Thymus (tissue), 11 donors: ENCODE data around the gene RNF112. TPM values are rescaled to one million over a fixed set of nuclear protein-coding genes. Genes with fewer than 3 reads are reported as not detected.

Source experiments
- DNase-seq, 9 donors: peaks; one replicate each; pipeline ENCODE4 v3.0.0-alpha.2; 2013; ENCODE audit warnings: low spot score in 9 of 9, low read depth in 6 of 9, missing footprints in 1 of 9
- H3K27ac ChIP-seq, 2 donors: one replicate each; pipeline ENCODE4 v1.5.1; 2013; ENCODE audit warnings: control low read depth in 1 of 2, low read depth in 1 of 2, low read length in 1 of 2, mild to moderate bottlenecking in 1 of 2, moderate library complexity in 1 of 2
- H3K27me3 ChIP-seq, 2 donors: one replicate each; pipeline ENCODE4 v1.5.1; 2013; ENCODE audit warnings: low read length in 1 of 2; ENCODE audit not compliant: control insufficient read depth in 2 of 2, insufficient read depth in 1 of 2
- H3K36me3 ChIP-seq, 2 donors: one replicate each; pipeline ENCODE4 v1.5.1; 2013; ENCODE audit warnings: low read length in 1 of 2, mild to moderate bottlenecking in 1 of 2, moderate library complexity in 1 of 2; ENCODE audit not compliant: control insufficient read depth in 2 of 2, insufficient read depth in 2 of 2
- H3K4me1 ChIP-seq, 2 donors: one replicate each; pipeline ENCODE4 v1.5.1; 2013; ENCODE audit warnings: low read length in 2 of 2; ENCODE audit not compliant: control insufficient read depth in 2 of 2, insufficient read depth in 2 of 2
- H3K4me3 ChIP-seq, 2 donors: one replicate each; pipeline ENCODE4 v1.5.1; 2013; ENCODE audit warnings: low read length in 2 of 2, control low read depth in 1 of 2, mild to moderate bottlenecking in 1 of 2
- H3K9me3 ChIP-seq, 2 donors: one replicate each; pipeline ENCODE4 v1.5.1; 2013; ENCODE audit warnings: low read length in 1 of 2, mild to moderate bottlenecking in 1 of 2; ENCODE audit not compliant: control insufficient read depth in 2 of 2, insufficient read depth in 1 of 2
- WGBS: extraction: QIAGEN DNeasy Blood & Tissue Kit; methylation state at CpG from one replicate; pipeline ENCODE4 v1.1.7; 2013; 5-methylcytosine and 5-hydroxymethylcytosine counted together
- polyA plus RNA-seq: library from polyadenylated mRNA; stranded (reverse); fragments of 200-250 nt; gene quantifications from one replicate; pipeline ENCODE4 v1.2.3, GENCODE V29; 2013
- total RNA-seq: library from RNA; stranded (reverse); fragments of 120-200 nt; gene quantifications from one replicate; pipeline ENCODE4 v1.2.4, GENCODE V29; 2013
- donor health status: healthy.

RNF112 gene
- total and polyA plus RNA-seq, 2 donors = 0.14 to 0.98 TPM

DNA sequence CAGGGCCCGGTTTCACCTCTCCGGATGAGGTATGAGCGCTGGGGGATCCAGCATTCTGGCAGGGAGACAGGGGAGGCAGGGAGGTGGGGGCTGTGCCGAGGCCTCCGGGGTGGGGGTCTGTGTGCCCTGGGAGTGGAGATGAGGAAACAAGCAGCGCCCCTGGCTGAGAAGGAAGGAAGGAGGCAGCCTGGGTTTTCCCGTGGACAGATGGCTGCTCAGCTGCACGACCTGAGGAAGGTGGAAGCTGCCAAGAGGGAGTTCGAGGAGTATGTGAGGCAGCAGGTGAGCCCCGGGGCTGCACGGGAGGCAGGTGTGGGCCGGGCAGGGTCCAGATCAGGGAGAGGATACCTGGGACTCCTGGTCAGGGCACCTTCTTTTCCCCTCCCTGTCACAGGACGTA is 4.3 kb downstream of the RNF112 start:
- DNase-seq = no peak
- WGBS = 76% methylated on average over 13 of the region's 13 CpGs
- Histone ChIP-seq H3K9me3 (no peaks in the 10 kb centered on the region), H3K4me3 (no peak overlapping the region), H3K4me1 (peaks cover 0 to 2% of the 10 kb centered on the region in 2 donors), H3K27me3 (peaks cover 0 to 15% of the 10 kb centered on the region in 2 donors), H3K27ac (no peak overlapping the region), H3K36me3 (no peaks in the 10 kb centered on the region)

DNA sequence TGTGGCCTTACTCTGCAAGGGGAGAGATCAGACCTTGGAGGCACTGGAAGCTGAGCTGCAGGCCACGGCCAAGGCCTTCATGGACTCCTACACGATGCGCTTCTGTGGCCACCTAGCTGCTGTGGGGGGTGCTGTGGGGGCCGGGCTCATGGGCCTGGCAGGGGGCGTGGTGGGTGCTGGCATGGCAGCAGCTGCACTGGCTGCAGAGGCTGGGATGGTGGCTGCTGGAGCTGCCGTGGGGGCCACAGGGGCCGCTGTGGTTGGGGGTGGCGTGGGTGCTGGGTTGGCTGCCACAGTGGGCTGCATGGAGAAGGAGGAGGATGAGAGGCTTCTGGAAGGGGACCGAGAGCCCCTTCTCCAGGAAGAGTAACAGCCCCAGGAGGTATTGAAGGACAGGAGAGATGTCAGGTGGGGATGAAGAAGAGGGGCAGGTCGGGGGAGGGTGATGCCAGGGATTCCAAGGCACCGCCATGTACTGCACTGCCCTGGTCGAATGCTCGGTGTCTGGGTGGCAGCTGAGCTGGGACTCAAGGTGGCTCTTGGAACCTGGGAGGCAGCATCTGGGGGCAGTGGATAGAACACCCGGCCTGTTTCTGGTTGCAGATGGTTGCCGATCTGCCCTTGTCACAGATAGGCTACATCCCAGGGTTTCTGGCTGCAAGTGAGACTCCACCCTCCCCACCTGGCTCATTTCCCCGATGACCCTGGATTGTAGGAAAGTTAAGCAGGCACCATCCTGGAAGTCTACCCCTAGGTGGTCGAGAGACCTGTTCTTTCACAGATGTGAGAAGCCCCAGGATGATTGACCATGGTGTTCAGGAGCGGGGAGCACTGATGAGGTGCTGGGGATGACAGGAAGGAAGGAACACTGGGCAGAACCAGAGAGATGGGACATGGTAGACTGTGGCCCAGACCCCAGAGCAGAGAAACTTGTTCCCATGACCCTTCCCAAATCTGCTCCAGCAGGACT is 5.1 kb downstream of the RNF112 start:
- H3K9me3 ChIP-seq = no peaks in the 10 kb centered on the region
- H3K36me3 ChIP-seq = no peaks in the 10 kb centered on the region
- H3K27ac ChIP-seq = no peak overlapping the region
- H3K27me3 ChIP-seq = peaks cover 0 to 11% of the 10 kb centered on the region in 2 donors
- 94% methylated on average over 18 of the region's 18 CpGs for WGBS
- H3K4me1 ChIP-seq = peaks cover 0 to 2% of the 10 kb centered on the region in 2 donors
- no peak for DNase-seq
- H3K4me3 ChIP-seq = no peak overlapping the region

DNA sequence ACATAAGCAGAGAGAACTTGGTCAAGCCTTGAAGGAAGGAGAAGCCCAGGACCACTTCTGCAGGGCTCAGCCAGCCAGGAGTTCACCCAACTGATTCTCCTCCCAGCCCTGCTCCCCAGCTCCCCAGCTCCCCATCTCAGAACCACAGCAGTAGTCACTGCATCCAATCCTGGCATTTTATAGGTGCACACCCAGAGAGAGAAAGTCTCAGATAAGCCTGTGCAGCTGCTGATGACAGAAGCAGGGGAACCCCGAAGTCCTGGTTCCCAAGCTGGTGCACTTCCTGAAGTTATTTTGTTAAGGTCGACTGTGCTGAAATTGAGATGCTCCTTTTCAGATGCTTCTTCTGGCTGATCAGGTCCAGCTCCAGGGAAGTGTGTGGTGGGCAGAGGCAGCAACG is 6.6 kb downstream of the RNF112 start:
- H3K4me1 ChIP-seq = peaks cover 0 to 2% of the 10 kb centered on the region in 2 donors
- H3K27me3 ChIP-seq = no peaks in the 10 kb centered on the region
- H3K9me3 ChIP-seq = no peaks in the 10 kb centered on the region
- no peak overlapping the region for H3K27ac ChIP-seq
- WGBS = 64% methylated on average over 3 of the region's 3 CpGs
- no peak overlapping the region for H3K4me3 ChIP-seq
- no peaks in the 10 kb centered on the region for H3K36me3 ChIP-seq
- DNase-seq = no peak

DNA sequence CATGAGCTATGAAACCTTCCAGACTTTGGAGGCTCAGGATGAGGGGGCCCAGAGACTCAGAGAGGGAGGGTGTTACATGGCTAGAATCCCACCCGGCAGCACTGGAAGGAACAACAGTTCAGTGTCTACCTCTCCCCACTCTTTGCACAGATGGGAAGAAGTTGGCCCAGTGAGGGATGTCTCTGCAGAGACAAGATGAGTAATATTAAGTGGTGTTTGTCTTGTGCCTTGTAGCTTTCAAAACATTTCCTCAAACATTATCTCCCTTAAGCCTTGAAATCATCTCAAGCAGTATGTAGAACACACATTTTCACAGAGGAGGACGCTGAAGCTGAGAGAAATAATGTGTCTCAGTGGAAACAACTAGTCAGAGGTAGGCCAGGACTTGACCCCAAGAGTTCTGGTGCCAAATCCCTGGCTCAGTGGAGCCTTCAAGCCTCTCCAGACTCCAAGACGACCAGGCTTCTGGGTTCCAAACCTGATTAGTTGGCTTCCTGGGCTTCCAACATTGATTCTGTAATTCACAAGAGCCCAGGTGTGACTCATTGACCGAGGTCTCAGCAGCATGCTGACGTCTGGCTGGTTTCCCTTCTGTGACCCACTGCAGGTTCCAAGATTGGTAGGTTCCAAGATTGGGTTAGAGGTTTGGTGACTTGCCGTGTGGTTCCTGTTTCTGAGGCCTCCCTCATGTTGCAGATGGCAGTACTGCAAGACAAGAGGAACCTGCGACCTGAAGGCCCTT is 7.4 kb downstream of the RNF112 start:
- H3K4me3 ChIP-seq = no peak overlapping the region
- no peaks in the 10 kb centered on the region for H3K9me3 ChIP-seq
- DNase-seq = no peak
- H3K4me1 ChIP-seq = peaks cover 0 to 2% of the 10 kb centered on the region in 2 donors
- no peaks in the 10 kb centered on the region for H3K27me3 ChIP-seq
- WGBS = 69% methylated on average over 7 of the region's 7 CpGs
- H3K27ac ChIP-seq = no peak overlapping the region
- no peaks in the 10 kb centered on the region for H3K36me3 ChIP-seq

DNA sequence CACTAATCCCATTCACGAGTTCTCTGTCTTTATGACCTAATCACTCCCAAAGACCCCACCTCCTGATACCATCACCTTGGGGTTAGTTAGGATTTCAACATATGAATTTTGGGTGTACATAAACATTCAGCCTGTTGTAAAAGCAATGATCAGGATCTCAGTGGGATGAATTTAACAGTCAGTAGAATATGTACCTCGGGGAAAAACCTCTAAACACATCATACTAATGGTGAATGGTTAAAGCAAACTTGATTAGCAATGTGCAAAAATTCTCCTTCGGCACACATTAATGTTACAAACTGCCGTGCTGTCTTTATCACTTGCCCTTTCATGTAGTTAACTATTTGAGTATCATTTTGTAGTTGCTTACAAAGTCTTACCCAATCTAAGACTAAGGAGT is 10.2 kb downstream of the RNF112 start:
- peaks cover 0 to 2% of the 10 kb centered on the region in 2 donors for H3K4me1 ChIP-seq
- H3K4me3 ChIP-seq = no peak overlapping the region
- H3K27ac ChIP-seq = no peak overlapping the region
- WGBS = 93% methylated on average over 4 of the region's 4 CpGs
- DNase-seq = no peak
- H3K36me3 ChIP-seq = no peaks in the 10 kb centered on the region
- H3K9me3 ChIP-seq = no peaks in the 10 kb centered on the region
- H3K27me3 ChIP-seq = no peaks in the 10 kb centered on the region

DNA sequence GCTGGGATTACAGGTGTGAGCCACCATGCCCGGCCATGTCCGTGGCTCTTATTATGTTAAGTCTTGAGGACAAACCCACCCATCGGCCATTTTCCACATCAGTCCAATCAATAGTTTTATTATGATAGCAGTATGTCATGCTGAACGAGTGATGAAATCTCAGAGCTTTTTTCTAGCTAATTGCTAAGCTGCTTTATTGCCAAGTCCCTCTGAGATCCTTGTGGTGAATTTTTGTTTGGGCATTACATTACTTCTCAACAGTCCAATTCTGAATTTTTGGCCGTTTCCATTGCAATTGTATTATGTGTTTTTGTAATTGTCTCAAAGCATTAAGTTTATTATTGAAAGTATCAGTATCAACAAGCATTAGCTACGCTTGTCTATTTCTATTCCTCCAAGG is 10.9 kb downstream of the RNF112 start:
- no peaks in the 10 kb centered on the region for H3K9me3 ChIP-seq
- H3K27ac ChIP-seq = no peak overlapping the region
- DNase-seq = no peak
- no peak overlapping the region for H3K4me3 ChIP-seq
- 97% methylated on average over 6 of the region's 6 CpGs for WGBS
- H3K36me3 ChIP-seq = no peaks in the 10 kb centered on the region
- H3K27me3 ChIP-seq = no peaks in the 10 kb centered on the region
- H3K4me1 ChIP-seq = peaks cover 0 to 2% of the 10 kb centered on the region in 2 donors

DNA sequence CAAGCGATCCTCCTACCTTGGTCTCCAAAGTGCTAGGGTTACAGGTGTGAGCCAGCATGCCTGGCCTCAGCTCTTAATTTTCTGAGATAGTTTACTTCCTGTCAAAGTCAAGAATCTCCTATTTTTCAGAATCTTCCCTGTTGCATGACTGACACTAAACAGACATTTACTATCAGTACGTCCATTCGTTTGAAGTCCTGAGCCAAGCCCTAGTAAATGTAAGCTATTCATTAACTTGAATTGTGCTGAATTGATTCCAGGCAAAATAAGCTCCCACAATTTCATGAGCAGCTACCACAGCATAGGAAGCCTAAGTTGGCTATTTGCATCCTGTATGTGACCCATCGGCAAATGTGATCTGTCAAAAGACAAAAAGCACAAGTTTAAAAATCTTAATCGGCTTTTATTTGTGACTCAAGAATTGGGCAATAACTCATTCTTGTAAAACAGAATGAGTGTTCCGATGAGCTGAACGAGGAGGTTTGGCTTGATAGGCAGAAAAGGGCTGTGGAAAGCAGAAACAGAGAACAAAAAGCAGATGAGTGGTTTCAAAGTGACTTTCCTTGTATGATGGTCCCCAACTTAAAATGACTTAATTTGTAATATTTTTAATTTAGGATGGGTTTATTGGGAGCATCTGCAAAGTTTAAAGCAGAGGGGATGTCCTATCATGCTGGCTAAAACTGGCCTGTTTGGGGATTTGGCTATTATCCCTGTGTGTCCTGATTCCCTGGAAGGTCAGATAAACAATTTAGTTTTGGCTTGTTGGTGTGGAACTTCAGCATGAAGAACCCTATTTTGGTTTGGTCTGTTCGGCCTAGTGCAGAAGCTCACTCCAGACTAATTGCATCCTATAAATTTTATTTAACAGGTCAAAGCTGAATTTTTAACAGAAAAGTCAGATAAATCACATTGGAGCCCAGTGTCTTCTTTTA is 14.2 kb downstream of the RNF112 start:
- Histone ChIP-seq H3K27ac (no peak overlapping the region), H3K4me3 (no peak overlapping the region), H3K9me3 (no peaks in the 10 kb centered on the region), H3K4me1 (no peaks in the 10 kb centered on the region), H3K36me3 (no peaks in the 10 kb centered on the region), H3K27me3 (no peaks in the 10 kb centered on the region)
- 94% methylated on average over 8 of the region's 8 CpGs for WGBS
- no peak for DNase-seq

DNA sequence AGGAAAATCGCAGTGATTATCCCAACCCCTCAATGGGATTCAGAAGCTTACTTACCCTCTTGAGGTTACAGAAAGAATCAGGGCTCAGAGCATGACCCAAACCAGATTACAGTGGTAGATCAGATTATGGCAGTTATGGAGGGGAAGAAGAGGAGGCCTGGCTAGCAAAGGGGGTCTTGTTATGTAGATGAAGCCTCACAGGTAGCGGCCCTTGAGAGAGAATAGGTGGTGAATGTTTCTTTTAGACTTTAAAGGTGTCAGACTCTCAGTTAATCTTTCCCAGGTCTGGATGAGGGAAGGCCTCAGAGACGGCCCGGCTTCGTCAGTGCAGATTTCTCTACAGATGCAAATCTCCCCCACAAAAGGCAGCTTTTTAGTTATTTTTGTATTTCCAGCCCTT is 15.6 kb downstream of the RNF112 start:
- H3K27ac ChIP-seq = no peak overlapping the region
- DNase-seq = no peak
- no peaks in the 10 kb centered on the region for H3K36me3 ChIP-seq
- no peaks in the 10 kb centered on the region for H3K9me3 ChIP-seq
- WGBS = 98% methylated on average over 5 of the region's 5 CpGs
- no peaks in the 10 kb centered on the region for H3K4me1 ChIP-seq
- no peak overlapping the region for H3K4me3 ChIP-seq
- H3K27me3 ChIP-seq = no peaks in the 10 kb centered on the region
